SJCRH30 (cell line): ENCODE measurements around the gene NAGLU. TPM values are rescaled to one million over a fixed set of nuclear protein-coding genes. Genes with fewer than 3 reads are reported as not detected.
A peak's percentile ranks its signal among the peaks of the same experiment; 100 is the strongest.

Source experiments
- DNase-seq, 2 experiments: peaks; one replicate each; pipeline ENCODE4 v3.0.0-alpha.2; 2015 to 2020
- H3K27ac ChIP-seq: fragments of 250-450 bp; sonication (Bioruptor Pico); 2 replicates; pipeline ENCODE4 v1.5.1; 2020; ENCODE audit warnings: mild to moderate bottlenecking, moderate library complexity
- H3K27me3 ChIP-seq: fragments of 250-450 bp; sonication (Bioruptor Pico); 2 replicates; pipeline ENCODE4 v1.5.1; 2020; ENCODE audit warnings: mild to moderate bottlenecking, moderate library complexity
- H3K36me3 ChIP-seq: fragments of 250-450 bp; sonication (Bioruptor Pico); 2 replicates; pipeline ENCODE4 v1.5.1; 2020; ENCODE audit warnings: mild to moderate bottlenecking, moderate library complexity
- H3K4me1 ChIP-seq: fragments of 250-450 bp; sonication (Bioruptor Pico); 2 replicates; pipeline ENCODE4 v1.5.1; 2020; ENCODE audit warnings: mild to moderate bottlenecking, moderate library complexity
- H3K4me3 ChIP-seq: fragments of 250-450 bp; sonication (Bioruptor Pico); 2 replicates; pipeline ENCODE4 v1.5.1; 2020; ENCODE audit warnings: mild to moderate bottlenecking, moderate library complexity
- H3K9me3 ChIP-seq: fragments of 250-450 bp; sonication (Bioruptor Pico); replicated peaks from 2 replicates; pipeline ENCODE4 v1.5.1; 2020; ENCODE audit warnings: mild to moderate bottlenecking, moderate library complexity
- total RNA-seq: library from RNA; depleted of rRNA; stranded (reverse); fragments of >200 nt; shearing (Covaris generic); gene quantifications from 2 replicates; pipeline ENCODE4 v1.2.3, GENCODE V29; 2014

Gene NAGLU
- total RNA-seq, 1 experiment from 2014 or later = 22.2 TPM

DNA sequence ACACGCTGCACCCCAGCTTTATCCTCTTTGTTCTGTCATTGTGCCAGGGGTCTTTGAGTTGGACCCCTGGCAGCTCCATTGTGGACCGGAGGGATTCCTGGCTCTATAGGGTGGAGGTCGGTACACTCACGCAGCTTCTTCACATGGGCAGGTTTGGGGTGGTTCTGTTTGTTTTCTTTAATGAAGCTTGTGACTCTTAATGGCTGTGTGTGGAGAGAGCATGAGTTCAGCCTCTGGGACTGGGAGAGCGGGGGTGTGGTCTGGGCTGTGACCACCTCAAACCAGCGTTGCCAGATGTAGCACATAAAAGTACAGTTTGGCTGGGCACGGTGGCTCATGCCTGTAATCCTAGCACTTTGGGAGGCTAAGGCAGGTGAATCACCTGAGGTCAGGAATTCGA is 21.2 kb upstream of the NAGLU start:
- H3K27ac ChIP-seq = no peak overlapping the region
- no peaks in the 10 kb centered on the region for H3K27me3 ChIP-seq
- no peak overlapping the region for H3K4me3 ChIP-seq
- DNase-seq = no peak
- H3K9me3 ChIP-seq = no peaks in the 10 kb centered on the region
- H3K4me1 ChIP-seq = peaks cover 27% of the 10 kb centered on the region
- 0 out of 2 replicates have a peak, but pooled peaks cover 4% of the 10 kb centered on the region for H3K36me3 ChIP-seq

- H3K27me3 ChIP-seq = no peaks in the 10 kb centered on the region
- H3K4me1 ChIP-seq = peaks cover 44% of the 10 kb centered on the region
- H3K36me3 ChIP-seq = 0 out of 2 replicates have a peak, but pooled peaks cover 4% of the 10 kb centered on the region
- peak; percentile 84 to 91 for DNase-seq
- H3K4me3 ChIP-seq = no peak overlapping the region
- no peaks in the 10 kb centered on the region for H3K9me3 ChIP-seq
- H3K27ac ChIP-seq = no peak overlapping the region
These were observed 18.5 kb upstream of the NAGLU start for GRCh38 chr17:42517516-42517915.

- H3K9me3 ChIP-seq = no peaks in the 10 kb centered on the region
- no peaks in the 10 kb centered on the region for H3K27me3 ChIP-seq
- H3K4me1 ChIP-seq = peaks cover 44% of the 10 kb centered on the region
- peak overlapping the region; percentile 89 for H3K27ac ChIP-seq
- peak; percentile 69 to 80 for DNase-seq
- no peak overlapping the region for H3K4me3 ChIP-seq
- 0 out of 2 replicates have a peak, but pooled peaks cover 4% of the 10 kb centered on the region for H3K36me3 ChIP-seq
These were observed 17.8 kb upstream of the NAGLU start for GRCh38 chr17:42518046-42518754.

DNA sequence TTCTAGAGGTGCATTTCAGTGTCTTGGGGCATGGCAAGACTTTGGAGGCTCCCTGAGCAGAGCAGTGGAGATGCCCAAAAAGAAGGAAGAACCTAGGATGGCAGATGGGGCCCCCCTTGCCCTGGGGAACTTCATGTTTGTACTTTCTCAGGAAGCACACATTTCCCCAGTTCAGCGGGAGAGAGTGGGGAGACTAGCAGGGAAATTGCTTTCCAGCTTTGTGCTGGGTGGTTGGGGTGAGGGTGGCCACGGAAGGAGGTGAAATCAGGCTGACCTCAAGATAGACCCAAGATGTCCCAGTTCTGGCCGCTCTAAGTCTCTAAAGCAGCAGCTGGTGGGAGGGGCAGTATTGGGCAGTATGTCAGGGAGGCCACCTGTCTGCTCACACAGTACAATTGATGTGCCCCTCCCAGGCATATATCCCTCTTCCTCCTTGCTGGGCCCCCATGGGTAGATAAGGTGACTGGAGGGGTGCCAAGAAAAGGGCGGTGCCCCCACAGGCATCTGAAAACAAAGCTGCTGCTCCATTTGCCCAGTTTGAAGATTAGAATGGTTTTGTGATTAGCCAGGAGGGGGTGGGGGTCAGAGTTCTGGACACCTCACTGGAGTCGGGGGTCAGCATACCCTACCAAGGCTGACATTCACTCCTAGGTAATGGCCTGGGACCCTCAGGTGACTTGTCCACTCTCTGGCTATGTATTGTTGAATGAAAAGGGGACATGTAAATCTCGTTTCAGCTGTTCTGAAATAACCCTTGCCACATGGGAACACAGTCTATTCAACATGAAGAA is 17.1 kb upstream of the NAGLU start:
- H3K27ac ChIP-seq = peak overlapping the region; percentile 89
- 0 out of 2 replicates have a peak, but pooled peaks cover 4% of the 10 kb centered on the region for H3K36me3 ChIP-seq
- H3K4me3 ChIP-seq = no peak overlapping the region
- peaks cover 44% of the 10 kb centered on the region for H3K4me1 ChIP-seq
- no peaks in the 10 kb centered on the region for H3K27me3 ChIP-seq
- H3K9me3 ChIP-seq = no peaks in the 10 kb centered on the region
- peak; percentile 86 to 91 for DNase-seq

- Histone ChIP-seq H3K27me3 (no peaks in the 10 kb centered on the region), H3K36me3 (0 out of 2 replicates have a peak, but pooled peaks cover 4% of the 10 kb centered on the region), H3K9me3 (no peaks in the 10 kb centered on the region), H3K4me3 (0 out of 2 replicates have a peak overlapping the region, but pooled peaks have one; percentile 3), H3K27ac (peak overlapping the region; percentile 89), H3K4me1 (peaks cover 44% of the 10 kb centered on the region)
- DNase-seq = peak; percentile 89 to 90
These were observed 16.2 kb upstream of the NAGLU start for GRCh38 chr17:42519546-42520491.

- H3K4me3 ChIP-seq = no peak overlapping the region
- H3K9me3 ChIP-seq = no peaks in the 10 kb centered on the region
- H3K36me3 ChIP-seq = 0 out of 2 replicates have a peak, but pooled peaks cover 4% of the 10 kb centered on the region
- H3K27me3 ChIP-seq = no peaks in the 10 kb centered on the region
- H3K27ac ChIP-seq = peak overlapping the region; percentile 89
- DNase-seq = peak; percentile 57 to 66
- peaks cover 44% of the 10 kb centered on the region for H3K4me1 ChIP-seq
These were observed 15.5 kb upstream of the NAGLU start for GRCh38 chr17:42520540-42520951.

DNA sequence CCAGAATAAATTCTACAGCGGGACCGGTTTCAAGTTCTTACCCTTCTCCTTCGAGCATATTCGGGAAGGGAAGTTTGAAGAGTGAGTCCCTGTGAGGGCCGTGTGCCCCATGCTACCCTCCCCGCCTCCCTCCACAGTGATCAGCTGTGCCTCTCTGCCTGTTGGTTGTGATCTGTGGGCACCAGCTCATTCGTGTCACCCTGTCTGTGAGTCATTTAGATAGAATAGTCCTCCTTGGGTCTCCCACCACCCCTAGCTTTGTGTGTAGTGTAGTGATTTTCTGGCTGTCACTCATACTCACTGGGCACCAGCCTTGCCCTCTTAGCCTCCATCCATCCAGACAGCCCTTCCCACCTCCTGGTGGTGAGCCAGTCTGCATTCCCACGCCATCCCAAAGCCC is 15.0 kb upstream of the NAGLU start:
- H3K4me1 ChIP-seq = peaks cover 44% of the 10 kb centered on the region
- no peak overlapping the region for H3K4me3 ChIP-seq
- no peak for DNase-seq
- no peaks in the 10 kb centered on the region for H3K9me3 ChIP-seq
- no peak overlapping the region; the same call in 1 of the 2 replicates for H3K27ac ChIP-seq
- no peaks in the 10 kb centered on the region for H3K27me3 ChIP-seq
- H3K36me3 ChIP-seq = 0 out of 2 replicates have a peak, but pooled peaks cover 4% of the 10 kb centered on the region

GRCh38 chr17:42521666-42522262 is 14.3 kb upstream of the NAGLU start:
- Histone ChIP-seq H3K4me1 (peaks cover 44% of the 10 kb centered on the region), H3K27ac (no peak overlapping the region), H3K27me3 (no peaks in the 10 kb centered on the region), H3K9me3 (no peaks in the 10 kb centered on the region), H3K4me3 (no peak overlapping the region), H3K36me3 (0 out of 2 replicates have a peak, but pooled peaks cover under 1% of the 10 kb centered on the region)
- DNase-seq = no peak

- no peak for DNase-seq
- H3K4me1 ChIP-seq = peaks cover 42% of the 10 kb centered on the region
- no peaks in the 10 kb centered on the region for H3K36me3 ChIP-seq
- no peaks in the 10 kb centered on the region for H3K27me3 ChIP-seq
- H3K27ac ChIP-seq = no peak overlapping the region
- H3K9me3 ChIP-seq = no peaks in the 10 kb centered on the region
- H3K4me3 ChIP-seq = no peak overlapping the region
These were observed 13.7 kb upstream of the NAGLU start for GRCh38 chr17:42522263-42522790.

GRCh38 chr17:42522798-42523278 is 13.2 kb upstream of the NAGLU start:
- Histone ChIP-seq H3K9me3 (no peaks in the 10 kb centered on the region), H3K27ac (no peak overlapping the region), H3K36me3 (no peaks in the 10 kb centered on the region), H3K27me3 (no peaks in the 10 kb centered on the region), H3K4me3 (no peak overlapping the region), H3K4me1 (peaks cover 37% of the 10 kb centered on the region)
- DNase-seq = no peak

- Histone ChIP-seq H3K36me3 (no peaks in the 10 kb centered on the region), H3K27me3 (no peaks in the 10 kb centered on the region), H3K27ac (no peak overlapping the region), H3K4me3 (no peak overlapping the region), H3K9me3 (no peaks in the 10 kb centered on the region), H3K4me1 (peaks cover 13% of the 10 kb centered on the region)
- DNase-seq = no peak
These were observed 10.8 kb upstream of the NAGLU start for GRCh38 chr17:42525221-42525620.

DNA sequence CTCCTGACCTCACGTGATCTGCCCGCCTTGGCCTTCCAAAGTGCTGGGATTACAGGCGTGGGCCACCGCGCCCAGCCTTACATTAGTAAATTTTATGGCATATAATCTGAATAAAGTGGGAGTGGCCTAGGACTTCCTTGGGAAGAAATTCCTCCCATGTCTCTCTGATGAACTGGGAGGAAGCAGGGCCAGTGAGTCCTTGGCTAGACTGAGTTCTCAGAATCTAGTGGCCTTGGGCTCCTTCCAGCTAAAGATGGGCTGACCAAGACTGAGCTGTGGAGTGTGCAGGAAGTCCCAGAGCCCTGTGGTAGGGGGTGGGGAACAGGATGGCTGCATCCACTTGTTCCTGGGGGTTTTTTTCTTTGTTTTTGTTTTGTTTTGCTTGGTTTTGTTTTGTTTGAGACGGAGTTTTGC is 10.0 kb upstream of the NAGLU start:
- no peaks in the 10 kb centered on the region for H3K9me3 ChIP-seq
- no peak overlapping the region for H3K4me3 ChIP-seq
- no peak overlapping the region for H3K27ac ChIP-seq
- H3K27me3 ChIP-seq = no peaks in the 10 kb centered on the region
- no peak for DNase-seq
- no peaks in the 10 kb centered on the region for H3K36me3 ChIP-seq
- peaks cover 8% of the 10 kb centered on the region for H3K4me1 ChIP-seq

DNA sequence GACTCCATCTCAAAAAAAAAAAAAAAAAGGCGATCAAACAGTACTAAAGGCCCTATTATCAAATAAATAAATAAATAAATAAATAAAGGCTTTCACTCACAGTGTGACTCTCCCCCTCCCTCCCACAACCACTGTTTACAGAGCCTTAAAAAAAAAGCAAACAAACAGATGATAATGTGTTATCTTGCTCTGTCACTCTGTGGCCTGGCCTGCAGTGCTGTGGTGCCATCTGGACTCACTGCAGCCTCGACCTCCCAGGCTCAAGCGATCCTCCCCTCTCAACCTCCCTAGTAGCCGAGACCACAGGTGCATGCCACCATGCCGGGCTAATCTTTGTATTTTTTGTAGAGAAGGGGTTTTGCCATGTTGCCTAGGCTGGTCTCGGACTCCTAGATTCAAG is 8.1 kb upstream of the NAGLU start:
- Histone ChIP-seq H3K4me1 (0 out of 2 replicates have a peak, but pooled peaks cover 2% of the 10 kb centered on the region), H3K9me3 (no peaks in the 10 kb centered on the region), H3K27me3 (no peaks in the 10 kb centered on the region), H3K4me3 (no peak overlapping the region), H3K27ac (no peak overlapping the region), H3K36me3 (no peaks in the 10 kb centered on the region)
- DNase-seq = no peak
